Stimulated activated CD4-positive, alpha-beta T cell treated with anti-CD3 and anti-CD28 coated beads, Interleukin-1b, Interleukin-23, amount 100 ng/mL, for 24 hours (primary cell): ENCODE results near the gene DNAAF8.
"Not testable (repeated sequence)": the region's sequence is repeated elsewhere in the genome, so short reads cannot be mapped to it uniquely, and the experiment has no call there.

Experiments used
- DNase-seq, 4 experiments: peaks; one replicate each; pipeline ENCODE4 v3.0.0-alpha.2; 2020; ENCODE audit warnings: low read depth in 4 of 4, low spot score in 1 of 4

DNAAF8 gene

DNA sequence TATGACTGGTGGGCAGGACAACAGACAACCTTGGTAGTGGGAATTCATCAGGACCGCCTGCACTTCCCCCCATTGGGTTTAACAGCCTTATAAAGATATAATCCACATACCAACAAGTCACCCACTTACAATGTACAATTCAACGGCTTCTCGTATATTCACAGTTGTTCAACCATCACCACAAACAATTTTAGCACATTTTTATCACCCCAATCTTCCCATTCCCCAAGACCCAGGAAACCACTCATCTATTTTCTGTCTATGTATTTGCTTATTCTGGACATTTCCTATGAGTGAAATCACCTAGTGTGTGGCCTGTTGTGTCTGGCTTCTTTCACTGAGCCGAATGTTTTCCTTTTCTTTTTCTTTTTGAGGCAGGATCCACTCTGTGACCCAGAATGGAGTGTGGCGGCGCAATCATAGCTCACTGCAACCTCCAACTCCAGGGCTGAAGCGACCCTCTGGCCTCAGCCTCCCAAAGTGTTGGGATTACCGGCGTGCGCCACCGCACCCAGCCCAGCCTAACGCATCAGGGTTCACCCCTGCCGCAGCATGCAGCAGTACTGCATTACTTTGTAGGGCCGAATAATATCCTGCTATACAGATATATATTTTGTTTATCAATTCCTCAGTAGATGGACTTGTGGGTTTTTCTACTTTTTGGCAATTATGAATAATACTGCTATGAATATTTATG is 11.1 kb upstream of the DNAAF8 start:
- DNase-seq, result no peak

GRCh38 chr16:4724661-4725270 is 9.6 kb upstream of the DNAAF8 start:
- DNase-seq, result no peak

DNA sequence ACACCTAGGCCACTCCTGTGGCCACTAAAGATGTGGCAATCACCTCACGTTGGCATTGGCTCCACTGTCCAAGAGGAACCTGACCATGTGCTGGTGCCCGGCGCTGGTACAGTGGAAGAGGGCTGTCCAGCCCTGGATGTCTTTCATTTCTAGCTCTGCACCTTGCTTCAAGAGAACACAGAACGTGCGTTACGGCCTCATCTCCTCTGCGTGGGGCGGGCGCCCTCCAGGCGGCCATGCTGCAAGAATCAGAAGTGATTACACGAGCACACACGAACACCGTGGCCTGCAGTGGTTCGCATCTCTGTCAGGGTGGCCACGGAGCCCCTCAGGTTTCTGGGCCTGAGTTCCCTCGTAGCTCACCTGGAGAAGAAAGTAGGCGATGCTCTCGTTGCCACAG is 7.7 kb upstream of the DNAAF8 start:
- DNase-seq, result no peak

DNA sequence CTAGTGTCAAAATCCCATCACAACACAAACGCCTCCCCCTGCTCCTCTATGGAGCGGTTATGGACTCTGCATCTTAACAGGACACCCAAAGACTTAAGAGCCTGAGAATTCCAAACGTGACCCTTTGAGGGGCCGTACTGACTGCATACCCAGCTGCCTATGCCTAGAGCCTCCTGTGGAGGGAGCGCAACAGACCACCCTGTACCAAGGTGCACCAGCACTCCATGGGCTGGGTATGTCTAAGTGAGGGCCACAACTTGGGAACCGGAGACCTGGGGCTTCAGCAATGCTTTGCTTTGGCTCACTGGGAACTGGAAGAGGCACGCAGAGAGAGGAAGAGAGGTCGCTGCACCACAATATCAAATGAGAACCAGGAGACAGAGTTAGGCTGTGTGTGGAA is 5.7 kb upstream of the DNAAF8 start:
- no peak for DNase-seq

- DNase-seq, result no peak
Measured at GRCh38 chr16:4729876-4730275, 4.5 kb upstream of the DNAAF8 start.

- no peak for DNase-seq
Measured at GRCh38 chr16:4733211-4733742, 1.1 kb upstream of the DNAAF8 start.

- peak in 3 of 4 experiments; percentile 19 to 21 (median 20) for DNase-seq
Measured at GRCh38 chr16:4733747-4734062, 632 bp upstream of the DNAAF8 start.

DNA sequence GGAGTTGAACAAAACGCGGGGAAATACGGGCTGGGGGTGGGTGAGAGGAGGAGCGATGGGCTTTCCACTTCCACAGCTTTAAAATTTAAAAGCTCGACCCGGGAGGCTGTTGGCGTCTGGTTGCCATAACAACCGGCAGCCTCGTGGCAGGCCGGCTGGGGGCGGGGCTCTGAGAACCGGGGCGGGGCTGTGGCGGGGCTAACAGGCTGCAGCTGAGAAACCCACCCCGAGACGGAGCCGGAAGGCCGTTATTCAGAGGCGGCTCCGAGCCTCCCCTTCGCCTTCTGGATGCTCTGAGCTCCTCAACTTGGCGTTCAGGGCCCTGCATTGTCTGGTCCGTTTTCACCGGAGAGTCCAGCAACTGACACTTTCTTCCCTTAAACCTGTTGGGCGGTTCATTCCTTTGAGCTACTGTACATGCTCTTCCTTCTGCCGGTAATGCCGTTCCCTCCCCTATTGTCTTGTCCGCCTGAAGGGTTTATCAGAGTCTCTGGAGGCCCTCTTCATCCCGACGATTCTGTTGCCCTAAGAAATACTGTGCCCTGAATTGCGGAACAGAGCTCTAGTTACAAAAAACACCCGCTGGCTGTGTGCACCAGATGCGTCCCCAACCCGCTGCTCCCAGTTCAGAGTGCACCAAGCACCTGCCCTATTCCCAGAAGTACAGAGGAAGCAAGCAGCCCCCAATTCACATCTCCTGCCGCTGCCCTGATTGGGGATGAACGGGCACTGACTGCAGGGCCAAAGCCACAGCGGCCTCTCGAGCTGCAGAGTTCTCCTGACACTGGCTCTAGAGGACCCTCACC is 596 bp downstream of the DNAAF8 start:
- peak; percentile 88 to 91 (median 88) for DNase-seq

DNA sequence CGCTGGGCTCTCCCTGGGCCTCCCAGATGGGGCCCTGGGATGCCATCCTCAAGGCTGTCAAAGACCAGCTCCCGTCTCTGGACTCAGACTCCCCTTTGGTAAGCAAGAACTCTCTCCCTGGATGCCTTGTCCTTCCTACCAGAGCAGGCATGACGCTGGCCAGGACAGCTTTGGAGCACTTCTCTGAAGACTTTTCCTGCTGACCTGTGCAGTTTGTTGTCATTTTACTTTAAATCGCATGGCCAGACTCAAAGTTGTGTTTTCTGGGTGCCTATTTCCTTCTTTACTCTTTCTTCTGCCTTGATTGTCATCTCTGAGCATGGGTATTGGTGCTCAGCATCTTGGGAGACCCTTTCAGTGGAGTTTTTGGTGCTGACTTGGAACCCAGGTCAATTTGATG is 2.2 kb downstream of the DNAAF8 start:
- no peak for DNase-seq

GRCh38 chr16:4737545-4737944 is 3.2 kb downstream of the DNAAF8 start:
- DNase-seq, result no peak

DNA sequence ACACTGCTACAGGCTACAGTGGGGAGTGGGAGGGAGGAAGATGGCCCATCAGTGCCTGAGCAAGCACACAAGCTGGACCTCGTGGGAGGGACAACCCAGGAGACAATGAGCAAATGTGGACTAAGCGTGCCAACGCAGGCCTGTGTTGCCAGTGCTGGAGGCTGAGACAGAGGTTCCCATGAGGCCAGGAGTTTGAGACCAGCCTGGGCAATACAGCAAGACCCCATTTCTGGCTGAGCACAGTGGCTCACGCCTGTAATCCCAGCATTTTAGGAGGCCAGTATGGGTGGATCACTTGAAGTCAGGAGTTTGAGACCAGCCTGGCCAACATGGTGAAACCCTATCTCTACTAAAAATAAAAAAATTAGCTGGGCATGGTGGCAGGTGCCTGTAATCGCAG is 4.0 kb downstream of the DNAAF8 start:
- not testable (repeated sequence) for DNase-seq

GRCh38 chr16:4743226-4743878 is 9.0 kb downstream of the DNAAF8 start:
- DNase-seq, result no peak

GRCh38 chr16:4744555-4745273 is 10.4 kb downstream of the DNAAF8 start:
- no peak for DNase-seq

DNA sequence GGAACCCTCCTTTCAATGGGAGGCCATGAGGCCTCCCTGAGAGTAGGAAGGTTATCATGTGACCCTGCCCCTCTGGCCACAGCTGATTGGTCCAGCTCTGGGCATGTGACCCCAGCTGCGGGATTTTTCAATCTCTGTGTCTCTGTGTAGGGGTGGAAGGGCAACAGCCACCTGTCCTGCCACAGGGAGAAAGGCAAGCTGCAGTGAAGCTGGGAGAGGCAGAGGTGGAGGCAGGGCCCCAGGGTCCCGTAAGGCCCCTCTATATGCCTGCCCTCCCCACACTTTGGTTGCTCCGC is 10.9 kb downstream of the DNAAF8 start:
- no peak for DNase-seq

DNA sequence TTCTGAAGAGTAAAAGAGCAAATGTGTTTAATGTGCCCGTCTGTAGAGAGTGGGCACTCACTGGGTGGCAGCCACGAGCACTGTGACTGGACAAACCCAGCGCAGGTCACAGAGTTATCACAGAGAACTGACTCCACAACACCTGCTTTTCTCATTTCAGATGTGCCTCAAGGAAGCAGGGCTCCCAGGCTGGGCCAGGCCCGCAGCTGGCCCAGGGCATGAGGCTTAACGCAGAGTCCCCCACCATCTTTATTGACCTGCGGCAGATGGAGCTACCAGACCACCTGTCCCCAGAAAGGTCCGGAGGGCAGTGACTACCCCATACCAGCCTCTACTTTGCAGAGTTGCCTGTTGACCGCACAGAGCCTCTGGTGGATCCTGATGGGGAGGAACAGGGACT is 11.9 kb downstream of the DNAAF8 start:
- no peak for DNase-seq

GRCh38 chr16:4746991-4747574 is 12.7 kb downstream of the DNAAF8 start:
- no peak for DNase-seq

GRCh38 chr16:4747906-4748681 is 13.8 kb downstream of the DNAAF8 start:
- no peak for DNase-seq

DNA sequence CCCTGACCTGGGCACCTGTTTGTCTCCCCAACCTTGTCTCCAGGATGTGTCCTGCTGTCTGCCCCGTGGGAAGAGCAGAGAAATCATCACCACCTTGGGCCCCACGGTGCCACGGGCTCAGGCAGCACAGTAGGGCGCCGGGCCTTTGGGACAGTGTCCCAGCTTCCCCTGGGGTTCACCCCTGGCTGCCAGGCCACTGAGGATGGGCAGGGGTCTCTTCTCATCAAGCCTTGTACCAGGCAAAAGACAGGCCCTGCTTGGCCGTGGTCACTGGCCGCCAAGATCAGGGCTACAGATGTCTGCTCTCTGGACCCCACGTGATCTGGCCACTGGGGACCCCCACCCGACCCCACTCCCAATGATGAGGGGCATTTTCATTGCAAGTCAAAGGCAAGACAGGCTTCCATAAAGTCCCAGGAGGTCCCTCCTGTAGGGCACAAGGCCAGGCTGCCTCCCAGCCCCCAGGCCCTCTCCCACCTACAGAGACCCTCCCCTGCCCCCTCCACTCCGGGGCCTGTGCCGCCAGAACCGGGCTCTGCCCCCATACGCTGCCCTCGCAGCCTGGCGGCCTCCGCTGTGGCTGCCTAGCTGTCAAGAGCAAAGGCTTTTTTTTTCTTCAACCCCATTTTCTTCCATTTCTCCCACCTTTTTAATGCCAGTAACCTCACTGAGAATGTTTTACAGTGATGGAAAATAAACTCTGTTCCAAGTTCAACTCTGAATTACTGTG is 14.5 kb downstream of the DNAAF8 start:
- DNase-seq, result no peak

DNA sequence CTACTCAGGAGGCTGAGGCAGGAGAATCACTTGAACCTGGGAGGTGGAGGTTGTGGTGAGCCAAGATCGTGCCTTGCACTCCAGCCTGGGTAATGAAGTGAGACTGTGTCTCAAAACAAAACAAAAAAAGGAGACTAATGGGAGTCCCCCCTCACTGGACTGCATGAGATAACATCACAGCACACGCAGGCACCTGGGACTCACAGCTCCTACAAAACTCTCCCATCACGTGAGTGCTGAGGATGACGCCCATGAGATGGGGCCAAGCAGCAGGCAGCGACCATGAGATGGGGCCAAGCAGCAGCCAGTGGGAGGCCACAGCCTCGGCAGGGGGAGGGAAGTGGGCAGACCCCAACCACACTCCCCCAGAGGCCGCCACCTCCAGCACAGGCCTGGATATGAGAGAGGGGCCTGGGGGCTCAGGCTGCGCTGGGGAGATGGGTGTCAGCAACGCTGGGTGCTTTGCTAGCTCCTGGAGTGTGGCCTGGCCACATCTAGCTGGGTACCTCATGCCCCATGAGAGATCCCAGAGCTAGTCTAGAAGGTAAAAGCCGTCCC is 15.4 kb downstream of the DNAAF8 start:
- DNase-seq, result no peak
